HG02943 (cell line): Measurements from ENCODE around the gene TCF20.

Experiments used
- ATAC-seq: cut with Tn5 transposase; IDR thresholded peaks from one replicate; pipeline ENCODE4 v1.9.1; 2021; ENCODE audit warnings: mild to moderate bottlenecking, low read depth, moderate library complexity; ENCODE audit not compliant: unreplicated experiment

Gene TCF20

GRCh38 chr22:42301077-42301741 lies 30.8 kb upstream of the TCF20 start:
- no peak for ATAC-seq

DNA sequence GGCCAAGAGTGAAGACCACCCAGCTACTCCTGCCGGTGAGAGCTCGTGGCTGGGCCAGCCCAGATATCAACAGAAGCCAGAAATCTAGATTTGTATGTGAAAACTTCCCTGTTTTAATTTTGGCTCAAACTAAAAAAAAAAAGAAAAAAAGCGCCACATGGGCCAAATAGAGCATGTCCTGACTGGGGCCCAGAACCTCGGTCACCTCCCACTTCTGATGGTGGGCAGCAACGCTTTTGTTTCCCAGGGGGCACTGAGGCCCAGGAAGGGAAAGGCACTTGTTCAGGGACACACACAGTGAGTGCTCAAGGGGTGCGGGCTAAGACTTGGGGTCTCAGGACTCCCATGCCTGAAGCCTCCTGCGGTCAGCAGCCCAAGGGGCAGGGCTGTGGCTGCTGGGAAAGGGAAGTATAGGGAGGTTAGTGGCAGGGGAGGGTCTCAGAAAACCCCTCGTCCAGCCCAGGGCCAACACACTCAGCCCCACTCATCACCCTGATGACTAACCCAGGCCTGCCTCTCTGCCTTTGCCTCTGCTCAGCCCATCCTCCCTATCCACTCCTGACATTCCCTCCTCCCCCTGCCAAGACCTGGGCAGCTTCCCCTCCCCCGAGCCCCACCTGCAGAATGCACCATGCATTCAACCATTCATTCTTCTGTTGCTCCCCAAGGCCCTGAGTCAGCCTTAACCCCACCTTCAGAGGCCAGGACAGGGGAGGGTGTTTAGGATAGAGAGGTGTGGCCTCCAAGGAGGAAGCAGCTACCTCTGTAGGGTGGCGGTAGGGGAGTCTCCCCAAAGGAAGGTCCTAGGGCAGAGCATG lies 30.0 kb upstream of the TCF20 start:
- no peak for ATAC-seq

DNA sequence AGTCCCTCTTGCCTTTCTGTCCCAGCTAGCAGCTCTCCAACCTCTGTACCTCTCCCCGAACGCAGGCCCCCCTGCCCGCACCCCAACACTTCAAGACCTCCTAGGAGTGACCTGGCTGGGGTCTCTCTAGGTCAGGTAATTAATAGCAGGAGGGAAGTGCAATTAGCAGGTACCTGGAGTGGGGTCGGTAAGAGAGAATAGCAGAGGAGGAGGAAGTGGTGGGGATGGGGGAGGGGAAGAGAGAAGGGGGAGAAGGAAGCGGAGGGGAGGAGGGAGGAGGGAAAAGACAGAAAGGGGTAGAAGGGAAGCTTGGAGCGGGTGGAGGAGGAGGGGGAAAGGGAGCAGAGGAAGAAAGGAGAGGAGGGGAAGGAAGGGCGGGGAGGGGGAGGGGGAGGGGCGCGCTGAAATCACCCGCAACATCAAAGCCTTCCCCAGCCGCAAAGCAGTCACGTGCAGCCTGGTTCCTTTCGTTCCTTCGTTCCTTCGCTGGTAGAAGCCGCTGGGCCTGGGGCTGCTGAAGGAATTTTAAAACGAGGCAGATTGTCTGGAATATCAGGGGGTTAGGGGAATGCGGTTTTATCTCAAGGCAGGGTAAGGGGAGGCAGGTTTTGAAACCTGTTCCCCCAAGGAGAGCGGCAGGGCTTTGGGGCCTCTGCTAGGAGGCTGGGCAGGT lies 29.3 kb upstream of the TCF20 start:
- no peak for ATAC-seq

- no peak for ATAC-seq
These were observed 28.3 kb upstream of the TCF20 start for GRCh38 chr22:42298746-42299145.

GRCh38 chr22:42297778-42298177 lies 27.3 kb upstream of the TCF20 start:
- no peak for ATAC-seq

DNA sequence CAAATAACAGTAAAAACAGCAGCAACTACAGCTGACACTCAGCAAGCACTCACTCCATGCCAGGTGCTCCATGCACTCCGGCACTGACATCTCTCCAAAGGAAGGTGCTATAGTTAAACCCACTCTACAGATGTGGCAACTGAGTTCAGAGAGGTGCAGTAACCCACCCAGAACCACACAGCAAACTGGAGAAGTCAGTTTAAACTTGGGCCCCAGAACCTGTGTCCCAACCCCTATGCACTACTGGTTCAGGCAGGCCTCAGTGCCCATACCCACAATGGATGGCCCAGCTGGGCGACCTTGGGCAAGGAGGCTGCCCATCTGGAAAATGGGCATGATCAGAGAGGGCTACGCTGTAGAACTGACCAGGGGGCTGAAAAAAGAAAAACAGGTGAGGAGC lies 26.4 kb upstream of the TCF20 start:
- ATAC-seq, result no peak

- ATAC-seq, result no peak
These were observed 26.0 kb upstream of the TCF20 start for GRCh38 chr22:42296381-42296853.

- no peak for ATAC-seq
These were observed 23.9 kb upstream of the TCF20 start for GRCh38 chr22:42294034-42294985.

DNA sequence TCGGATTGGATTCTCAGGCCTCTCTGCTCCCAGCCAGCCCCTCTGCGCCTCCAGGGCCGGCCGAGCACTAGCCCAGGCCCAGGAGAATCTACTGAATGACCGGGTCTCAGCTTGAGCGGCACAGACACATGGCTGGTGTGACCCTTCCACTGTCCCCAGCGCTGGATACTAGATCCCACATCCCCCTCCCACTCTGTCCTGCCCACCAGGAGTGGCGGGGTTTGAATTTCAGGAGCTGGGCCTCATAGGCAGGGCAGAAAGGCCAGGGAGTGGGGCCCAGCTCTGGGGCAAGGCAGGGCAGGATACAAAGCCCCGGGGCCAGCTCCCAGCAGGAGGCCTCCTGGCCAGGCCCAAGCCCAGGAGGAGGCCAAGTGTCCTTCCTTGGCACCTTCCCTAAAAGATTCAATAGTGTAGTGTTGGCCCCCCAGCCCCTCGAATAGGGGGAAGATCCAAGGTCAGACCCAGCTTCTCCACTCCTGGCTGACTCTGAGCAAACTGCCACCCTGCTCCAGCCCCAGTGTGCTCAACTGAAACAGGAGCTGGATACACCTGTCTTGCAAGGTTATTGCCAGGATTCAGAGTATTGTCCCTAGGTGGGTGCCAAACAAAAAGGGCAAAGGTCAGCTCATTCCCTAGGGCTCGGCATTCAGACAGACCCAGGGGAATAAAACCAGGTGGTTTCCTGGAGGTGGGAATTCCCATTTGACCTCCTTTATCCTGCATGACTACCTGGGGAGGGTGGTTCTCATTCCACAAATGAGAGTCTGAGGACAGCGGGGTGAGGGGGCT lies 22.5 kb upstream of the TCF20 start:
- ATAC-seq, result no peak

DNA sequence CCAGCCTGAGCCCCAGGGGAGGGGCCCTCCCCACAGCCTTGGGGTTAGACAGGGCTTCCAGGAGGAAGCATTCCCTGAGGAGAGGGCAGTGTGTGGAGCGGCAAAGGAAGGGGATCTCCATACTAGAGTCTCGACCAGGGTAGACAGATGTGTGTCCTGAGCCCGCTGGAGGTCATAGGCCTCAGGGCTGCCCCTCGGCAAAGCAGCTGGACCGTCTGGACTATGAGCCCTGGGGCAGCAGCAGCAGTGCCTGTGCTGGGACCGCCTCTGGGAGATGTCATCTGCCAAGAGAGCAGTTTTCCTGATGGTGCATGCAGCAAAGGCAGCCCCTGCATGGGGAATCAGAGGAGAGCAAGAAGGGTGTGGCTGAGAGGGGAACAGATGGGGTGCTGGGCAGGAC lies 20.8 kb upstream of the TCF20 start:
- no peak for ATAC-seq

DNA sequence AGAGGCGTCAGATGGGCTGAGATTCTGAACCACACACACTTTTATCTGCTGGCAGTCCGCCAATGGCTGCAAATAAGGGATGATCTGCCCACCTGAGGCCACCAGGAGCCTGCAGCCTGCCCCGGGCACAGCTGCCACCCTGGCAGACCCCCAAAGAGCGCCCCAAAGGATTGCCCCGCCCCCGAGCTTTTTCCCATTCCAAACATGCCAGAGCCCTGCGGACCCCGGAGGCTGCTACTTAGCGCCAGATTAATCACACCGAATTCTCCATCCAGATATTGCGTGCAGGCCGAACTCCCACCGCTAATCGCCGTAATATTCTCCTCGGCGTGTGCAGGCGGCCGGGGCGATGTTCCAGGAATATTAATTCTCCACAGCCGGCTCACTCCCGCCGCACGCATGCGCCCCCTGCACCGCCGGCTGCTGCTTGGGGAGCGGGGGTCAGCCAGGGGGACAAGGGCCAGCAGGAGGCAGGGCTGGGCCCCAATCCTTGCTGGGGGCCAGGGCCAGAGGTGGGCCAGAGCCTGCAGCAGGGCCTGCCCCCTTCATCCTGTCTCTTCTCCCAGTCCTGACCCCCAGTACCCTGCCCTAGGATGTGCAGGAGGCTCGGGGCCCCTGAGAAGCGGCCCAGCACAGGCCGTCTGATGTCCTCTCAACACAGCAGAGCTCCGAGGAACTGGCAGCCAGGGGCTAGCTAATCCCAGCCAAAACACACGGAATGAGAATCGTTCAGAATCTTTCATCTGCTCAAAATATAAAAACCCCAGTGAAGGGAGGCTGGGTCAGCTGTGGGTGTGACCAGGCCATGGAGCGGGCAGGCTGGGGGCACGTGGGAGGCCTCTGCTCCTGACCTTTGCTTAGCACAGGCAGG lies 19.5 kb upstream of the TCF20 start:
- no peak for ATAC-seq

- ATAC-seq, result no peak
These were observed 18.3 kb upstream of the TCF20 start for GRCh38 chr22:42288791-42289190.

- no peak for ATAC-seq
These were observed 16.9 kb upstream of the TCF20 start for GRCh38 chr22:42287174-42287890.

DNA sequence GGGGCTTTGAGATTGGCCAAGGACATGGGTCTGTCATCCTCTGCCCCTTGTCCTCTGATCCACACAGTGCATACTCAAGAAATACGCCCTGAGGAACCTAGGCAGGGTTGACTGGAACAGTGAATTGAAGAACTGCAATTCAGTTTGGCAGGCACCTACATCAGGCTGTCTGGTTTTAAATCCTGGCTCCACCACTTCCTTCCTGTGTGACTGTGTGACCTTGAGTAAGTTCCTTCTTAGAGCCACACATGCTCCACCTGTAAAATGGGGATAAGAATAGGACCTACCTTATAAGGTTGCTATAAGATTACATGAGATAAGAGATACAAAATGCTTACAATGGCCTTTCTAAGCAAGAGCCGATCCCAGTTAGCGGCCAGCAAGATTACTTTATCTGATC lies 15.8 kb upstream of the TCF20 start:
- ATAC-seq, result no peak

DNA sequence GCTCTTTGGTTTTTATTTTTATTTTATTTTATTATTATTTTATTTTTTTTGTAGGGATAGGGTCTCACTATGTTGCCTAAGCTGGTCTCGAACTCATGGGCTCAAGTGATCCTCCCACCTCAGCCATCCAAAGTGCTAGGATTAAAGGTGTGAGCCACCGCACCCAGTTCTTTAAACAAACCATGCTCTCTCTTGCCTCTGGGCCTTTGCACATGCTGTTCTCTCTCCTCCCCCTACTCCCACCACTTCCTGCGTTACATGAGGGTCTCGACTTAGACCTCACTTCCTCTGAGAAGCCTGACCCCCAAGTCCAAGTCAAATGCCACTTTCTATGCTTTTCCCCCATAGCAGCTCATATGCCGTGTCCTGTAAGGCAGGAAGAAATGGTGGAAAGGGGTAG lies 15.2 kb upstream of the TCF20 start:
- no peak for ATAC-seq

DNA sequence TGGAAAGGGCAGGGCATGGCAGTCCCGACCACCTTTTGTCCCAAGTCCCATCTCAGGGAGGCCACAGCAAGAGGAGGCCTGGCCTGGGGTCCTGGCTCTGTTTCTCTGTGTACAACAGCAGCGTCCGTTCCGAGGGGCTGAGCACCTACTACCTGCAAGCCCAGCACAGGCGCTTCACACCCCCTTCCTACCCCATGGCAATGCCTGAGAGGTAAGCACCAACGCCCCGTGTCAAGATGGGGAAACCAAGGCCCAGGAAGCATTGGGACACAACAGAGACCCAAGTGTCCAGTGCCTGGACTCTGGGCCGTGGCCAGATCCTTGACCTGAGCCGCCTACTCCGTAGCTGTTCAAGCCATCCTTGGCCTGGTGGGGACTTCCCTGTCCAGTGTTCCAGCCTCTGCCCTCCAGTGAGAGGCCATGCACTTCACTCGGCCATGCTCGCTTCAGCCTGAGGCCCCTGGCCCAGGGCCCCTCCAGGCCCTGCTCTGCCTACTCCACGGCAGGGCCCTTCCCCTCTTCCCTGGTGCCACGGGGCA lies 14.3 kb upstream of the TCF20 start:
- no peak for ATAC-seq

- no peak for ATAC-seq
These were observed 13.7 kb upstream of the TCF20 start for GRCh38 chr22:42284202-42284591.
